H1 (cell line): Measurements from ENCODE around the gene FOLR3. TPM values are rescaled to one million over a fixed set of nuclear protein-coding genes. Genes with fewer than 3 reads are reported as not detected.

Experiments
- CEBPB ChIP-seq: IDR thresholded peaks from 2 replicates; pipeline ENCODE4 v1.6.1; 2012; ENCODE audit warnings: low read depth, low read length
- CREB1 ChIP-seq: IDR thresholded peaks from 2 replicates; pipeline ENCODE4 v1.6.1; 2012; ENCODE audit warnings: inconsistent platforms
- EZH2 ChIP-seq: fragments of 200-600 bp; sonication (generic); IDR thresholded peaks from 2 replicates; pipeline ENCODE4 v1.7.1; 2012; ENCODE audit warnings: low read depth, mild to moderate bottlenecking, moderate library complexity, low read length, inconsistent platforms; ENCODE audit not compliant: severe bottlenecking
- HDAC6 ChIP-seq: IDR thresholded peaks from one replicate; pipeline ENCODE4 v1.7.1; 2012; ENCODE audit warnings: low read depth, mild to moderate bottlenecking, inconsistent platforms, low read length, moderate library complexity
- KDM1A ChIP-seq: fragments of 200-600, 300-600 bp; sonication (generic); IDR thresholded peaks from 2 replicates; pipeline ENCODE4 v1.7.1; 2016; ENCODE audit warnings: mild to moderate bottlenecking, low read length, borderline replicate concordance
- NANOG ChIP-seq: IDR thresholded peaks from 2 replicates; pipeline ENCODE4 v1.6.1; 2011; ENCODE audit warnings: low read length, low read depth, mild to moderate bottlenecking, inconsistent platforms; ENCODE audit not compliant: insufficient read depth, poor library complexity, severe bottlenecking
- NRF1 ChIP-seq: IDR thresholded peaks from 2 replicates; pipeline ENCODE4 v1.6.1; 2011; ENCODE audit warnings: mild to moderate bottlenecking, low read depth, low read length, improper control_type of control experiment
- RFX5 ChIP-seq: IDR thresholded peaks from 2 replicates; pipeline ENCODE4 v1.6.1; 2011; ENCODE audit warnings: low read depth, low read length, improper control_type of control experiment, borderline replicate concordance
- SIX5 ChIP-seq: IDR thresholded peaks from 2 replicates; pipeline ENCODE4 v1.6.1; 2011; ENCODE audit warnings: mild to moderate bottlenecking, low read depth, low read length
- TEAD4 ChIP-seq: IDR thresholded peaks from 2 replicates; pipeline ENCODE4 v1.6.1; 2012; ENCODE audit warnings: low read depth, low read length, inconsistent platforms, mixed read lengths
- polyA plus RNA-seq, 7 experiments: library from polyadenylated mRNA; depleted of rRNA in 3 of 7; stranded (reverse) in 5 of 7; unstranded in 2 of 7; fragments of >200 nt in 5 of 7; fragments of 200-250 nt in 2 of 7; gene quantifications; 1 replicate in 5 of 7; 2 replicates in 1 of 7; 4 replicates in 1 of 7; pipeline versions ENCODE4 v1.2.1 to v1.2.3, GENCODE V29; 2011 to 2013; ENCODE audit warnings: missing spikeins in 2 of 7, mixed read lengths in 2 of 7
- total RNA-seq: library from RNA; stranded (reverse); fragmentation: NEBNext Ultra II Directional; extraction: Animal tissue kit (Norgen Biotek cat#: 25700); gene quantifications from 2 replicates; pipeline ENCODE4 v1.2.1, GENCODE V29; 2021
- TF ChIP-seq, protein P1 (sequence below): fragments of 300-600 bp; sonication (generic); IDR thresholded peaks from 2 replicates; pipeline ENCODE4 v1.7.1; 2012; ENCODE audit warnings: low read length, moderate library complexity, mild to moderate bottlenecking, inconsistent platforms; ENCODE audit not compliant: insufficient replicate concordance

FOLR3 gene
- total and polyA plus RNA-seq, 2 of the 8 experiments (the other 6 are each of a cell fraction or from before 2014, with no cell fraction given): not detected

DNA sequence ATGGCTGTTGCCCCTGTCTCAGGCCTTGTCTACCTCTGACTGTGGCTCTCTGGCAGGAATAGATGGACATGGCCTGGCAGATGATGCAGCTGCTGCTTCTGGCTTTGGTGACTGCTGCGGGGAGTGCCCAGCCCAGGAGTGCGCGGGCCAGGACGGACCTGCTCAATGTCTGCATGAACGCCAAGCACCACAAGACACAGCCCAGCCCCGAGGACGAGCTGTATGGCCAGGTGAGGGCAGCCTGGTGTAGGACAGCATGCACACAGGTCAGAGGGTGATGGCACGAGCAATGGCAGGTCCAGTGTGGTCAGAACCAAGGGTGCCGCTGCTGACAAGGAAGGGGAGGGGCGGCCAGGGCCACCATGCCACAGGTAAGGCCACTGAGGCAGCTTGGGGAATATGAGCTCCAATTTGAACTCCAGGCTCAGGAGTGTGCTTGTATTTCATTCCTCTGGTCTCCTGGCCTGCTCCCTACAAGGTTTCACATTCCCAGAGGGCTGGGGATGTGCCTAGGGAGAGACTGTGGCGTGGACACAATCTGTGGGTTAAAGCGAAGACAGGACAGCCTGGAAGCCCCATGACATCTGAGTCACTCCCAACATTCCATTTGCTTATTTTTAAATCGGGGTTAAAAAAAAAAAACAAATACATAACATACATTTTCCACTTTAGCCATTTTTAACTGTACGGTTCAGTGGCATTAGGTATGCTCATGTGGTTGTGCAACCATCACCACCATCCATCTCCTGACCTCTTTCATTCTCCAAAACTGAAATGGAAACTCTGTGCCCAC is 562 bp downstream of the FOLR3 start (continued):
- TF ChIP-seq, protein P1, sequence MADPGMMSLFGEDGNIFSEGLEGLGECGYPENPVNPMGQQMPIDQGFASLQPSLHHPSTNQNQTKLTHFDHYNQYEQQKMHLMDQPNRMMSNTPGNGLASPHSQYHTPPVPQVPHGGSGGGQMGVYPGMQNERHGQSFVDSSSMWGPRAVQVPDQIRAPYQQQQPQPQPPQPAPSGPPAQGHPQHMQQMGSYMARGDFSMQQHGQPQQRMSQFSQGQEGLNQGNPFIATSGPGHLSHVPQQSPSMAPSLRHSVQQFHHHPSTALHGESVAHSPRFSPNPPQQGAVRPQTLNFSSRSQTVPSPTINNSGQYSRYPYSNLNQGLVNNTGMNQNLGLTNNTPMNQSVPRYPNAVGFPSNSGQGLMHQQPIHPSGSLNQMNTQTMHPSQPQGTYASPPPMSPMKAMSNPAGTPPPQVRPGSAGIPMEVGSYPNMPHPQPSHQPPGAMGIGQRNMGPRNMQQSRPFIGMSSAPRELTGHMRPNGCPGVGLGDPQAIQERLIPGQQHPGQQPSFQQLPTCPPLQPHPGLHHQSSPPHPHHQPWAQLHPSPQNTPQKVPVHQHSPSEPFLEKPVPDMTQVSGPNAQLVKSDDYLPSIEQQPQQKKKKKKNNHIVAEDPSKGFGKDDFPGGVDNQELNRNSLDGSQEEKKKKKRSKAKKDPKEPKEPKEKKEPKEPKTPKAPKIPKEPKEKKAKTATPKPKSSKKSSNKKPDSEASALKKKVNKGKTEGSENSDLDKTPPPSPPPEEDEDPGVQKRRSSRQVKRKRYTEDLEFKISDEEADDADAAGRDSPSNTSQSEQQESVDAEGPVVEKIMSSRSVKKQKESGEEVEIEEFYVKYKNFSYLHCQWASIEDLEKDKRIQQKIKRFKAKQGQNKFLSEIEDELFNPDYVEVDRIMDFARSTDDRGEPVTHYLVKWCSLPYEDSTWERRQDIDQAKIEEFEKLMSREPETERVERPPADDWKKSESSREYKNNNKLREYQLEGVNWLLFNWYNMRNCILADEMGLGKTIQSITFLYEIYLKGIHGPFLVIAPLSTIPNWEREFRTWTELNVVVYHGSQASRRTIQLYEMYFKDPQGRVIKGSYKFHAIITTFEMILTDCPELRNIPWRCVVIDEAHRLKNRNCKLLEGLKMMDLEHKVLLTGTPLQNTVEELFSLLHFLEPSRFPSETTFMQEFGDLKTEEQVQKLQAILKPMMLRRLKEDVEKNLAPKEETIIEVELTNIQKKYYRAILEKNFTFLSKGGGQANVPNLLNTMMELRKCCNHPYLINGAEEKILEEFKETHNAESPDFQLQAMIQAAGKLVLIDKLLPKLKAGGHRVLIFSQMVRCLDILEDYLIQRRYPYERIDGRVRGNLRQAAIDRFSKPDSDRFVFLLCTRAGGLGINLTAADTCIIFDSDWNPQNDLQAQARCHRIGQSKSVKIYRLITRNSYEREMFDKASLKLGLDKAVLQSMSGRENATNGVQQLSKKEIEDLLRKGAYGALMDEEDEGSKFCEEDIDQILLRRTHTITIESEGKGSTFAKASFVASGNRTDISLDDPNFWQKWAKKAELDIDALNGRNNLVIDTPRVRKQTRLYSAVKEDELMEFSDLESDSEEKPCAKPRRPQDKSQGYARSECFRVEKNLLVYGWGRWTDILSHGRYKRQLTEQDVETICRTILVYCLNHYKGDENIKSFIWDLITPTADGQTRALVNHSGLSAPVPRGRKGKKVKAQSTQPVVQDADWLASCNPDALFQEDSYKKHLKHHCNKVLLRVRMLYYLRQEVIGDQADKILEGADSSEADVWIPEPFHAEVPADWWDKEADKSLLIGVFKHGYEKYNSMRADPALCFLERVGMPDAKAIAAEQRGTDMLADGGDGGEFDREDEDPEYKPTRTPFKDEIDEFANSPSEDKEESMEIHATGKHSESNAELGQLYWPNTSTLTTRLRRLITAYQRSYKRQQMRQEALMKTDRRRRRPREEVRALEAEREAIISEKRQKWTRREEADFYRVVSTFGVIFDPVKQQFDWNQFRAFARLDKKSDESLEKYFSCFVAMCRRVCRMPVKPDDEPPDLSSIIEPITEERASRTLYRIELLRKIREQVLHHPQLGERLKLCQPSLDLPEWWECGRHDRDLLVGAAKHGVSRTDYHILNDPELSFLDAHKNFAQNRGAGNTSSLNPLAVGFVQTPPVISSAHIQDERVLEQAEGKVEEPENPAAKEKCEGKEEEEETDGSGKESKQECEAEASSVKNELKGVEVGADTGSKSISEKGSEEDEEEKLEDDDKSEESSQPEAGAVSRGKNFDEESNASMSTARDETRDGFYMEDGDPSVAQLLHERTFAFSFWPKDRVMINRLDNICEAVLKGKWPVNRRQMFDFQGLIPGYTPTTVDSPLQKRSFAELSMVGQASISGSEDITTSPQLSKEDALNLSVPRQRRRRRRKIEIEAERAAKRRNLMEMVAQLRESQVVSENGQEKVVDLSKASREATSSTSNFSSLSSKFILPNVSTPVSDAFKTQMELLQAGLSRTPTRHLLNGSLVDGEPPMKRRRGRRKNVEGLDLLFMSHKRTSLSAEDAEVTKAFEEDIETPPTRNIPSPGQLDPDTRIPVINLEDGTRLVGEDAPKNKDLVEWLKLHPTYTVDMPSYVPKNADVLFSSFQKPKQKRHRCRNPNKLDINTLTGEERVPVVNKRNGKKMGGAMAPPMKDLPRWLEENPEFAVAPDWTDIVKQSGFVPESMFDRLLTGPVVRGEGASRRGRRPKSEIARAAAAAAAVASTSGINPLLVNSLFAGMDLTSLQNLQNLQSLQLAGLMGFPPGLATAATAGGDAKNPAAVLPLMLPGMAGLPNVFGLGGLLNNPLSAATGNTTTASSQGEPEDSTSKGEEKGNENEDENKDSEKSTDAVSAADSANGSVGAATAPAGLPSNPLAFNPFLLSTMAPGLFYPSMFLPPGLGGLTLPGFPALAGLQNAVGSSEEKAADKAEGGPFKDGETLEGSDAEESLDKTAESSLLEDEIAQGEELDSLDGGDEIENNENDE: no peak
- TF ChIP-seq SIX5: no peak
- TF ChIP-seq TEAD4: no peak
- no peak for TF ChIP-seq CEBPB
- no peak for TF ChIP-seq NANOG
- TF ChIP-seq RFX5: no peak
- TF ChIP-seq KDM1A: no peak
- TF ChIP-seq NRF1: no peak
- no peak for TF ChIP-seq HDAC6
- no peak for TF ChIP-seq EZH2
- TF ChIP-seq CREB1: no peak
